AG04450 (cell line): ENCODE results near the gene RBM46. TPM values are rescaled to one million over a fixed set of nuclear protein-coding genes. Genes with fewer than 3 reads are reported as not detected.

Experiments used
- CTCF ChIA-PET: fragments of 300-600, 350-600 bp; formaldehyde crosslinking; extraction: SDS; loops from one replicate; lab custom pipeline; 2022; ENCODE audit warnings: antibody characterized with exemption, inconsistent platforms; lab: Charles Lee
- POLR2A ChIA-PET: fragments of 350-600 bp; formaldehyde crosslinking; extraction: SDS; loops from one replicate; lab custom pipeline; 2021; ENCODE audit warnings: antibody characterized with exemption, inconsistent platforms; lab: Yijun Ruan, JAX
- DNase-seq: peaks from one replicate; pipeline ENCODE4 v3.0.0-alpha.2; 2011; ENCODE audit warnings: low read depth, low spot score
- H3K27ac ChIP-seq: one replicate; pipeline ENCODE4 v1.5.1; 2012; ENCODE audit warnings: low read depth, low read length, control low read depth
- H3K27me3 ChIP-seq: one replicate; pipeline ENCODE4 v1.6.0; 2012; ENCODE audit warnings: low read length; ENCODE audit not compliant: control insufficient read depth, insufficient read depth
- H3K4me3 ChIP-seq: 2 replicates; pipeline ENCODE4 v1.5.1; 2011; ENCODE audit warnings: mild to moderate bottlenecking, low read depth, low read length, control low read depth
- H3K9me3 ChIP-seq: 2 replicates; pipeline ENCODE4 v1.5.1; 2012; ENCODE audit warnings: low read length; ENCODE audit not compliant: control insufficient read depth, insufficient read depth
- CTCF ChIP-seq: IDR thresholded peaks from 2 replicates; pipeline ENCODE4 v1.5.1; 2011; ENCODE audit warnings: low read depth, low read length, control low read depth, inconsistent platforms
- polyA plus RNA-seq: library from polyadenylated mRNA; depleted of rRNA; stranded (reverse); fragments of >200 nt; gene quantifications from 2 replicates; pipeline ENCODE4 v1.2.3, GENCODE V29; 2011

The RBM46 gene
- polyA plus RNA-seq, 1 experiment: not detected

DNA sequence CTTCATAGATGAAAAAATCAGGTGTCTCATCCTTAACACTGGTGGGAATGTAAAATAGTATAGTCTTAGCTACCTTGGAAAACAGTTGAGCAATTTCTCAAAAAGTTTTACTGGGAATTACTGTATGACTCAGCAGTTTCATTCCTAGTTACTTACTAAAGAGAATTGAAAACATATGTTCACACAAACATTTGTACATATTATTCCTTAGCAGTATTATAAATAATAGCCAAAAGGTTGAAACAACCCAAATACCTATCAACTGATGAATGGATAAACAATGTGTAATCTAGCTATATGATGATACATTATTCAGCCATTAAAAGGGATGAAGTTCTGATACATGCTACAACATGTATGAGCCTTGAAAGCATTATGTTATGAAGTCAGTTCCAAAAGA lies 41.7 kb downstream of the RBM46 start:
- ChIA-PET POLR2A (no interaction called here), CTCF (interaction anchor here (0.6 to 3.2 kb wide), 3 partner anchors 16 to 446 kb away, joined by 3 to 18 read pairs (median 4); no protein-coding TSS in a partner anchor)
- DNase-seq: peak; percentile 32
- H3K27ac ChIP-seq: no peak overlapping the region
- no peaks in the 10 kb centered on the region for H3K9me3 ChIP-seq
- no peak for TF ChIP-seq CTCF
- no peaks in the 10 kb centered on the region for H3K27me3 ChIP-seq
- no peak overlapping the region for H3K4me3 ChIP-seq

- H3K4me3 ChIP-seq: no peak overlapping the region
- no peak overlapping the region for H3K27ac ChIP-seq
- POLR2A ChIA-PET: no interaction called here
- H3K9me3 ChIP-seq: peaks cover 3% of the 10 kb centered on the region; the same call in 1 of the 2 replicates
- CTCF ChIA-PET: no interaction called here
- no peaks in the 10 kb centered on the region for H3K27me3 ChIP-seq
- no peak for DNase-seq
- no peak for TF ChIP-seq CTCF
These were observed 55.0 kb downstream of the RBM46 start for GRCh38 chr4:154836030-154836429.

DNA sequence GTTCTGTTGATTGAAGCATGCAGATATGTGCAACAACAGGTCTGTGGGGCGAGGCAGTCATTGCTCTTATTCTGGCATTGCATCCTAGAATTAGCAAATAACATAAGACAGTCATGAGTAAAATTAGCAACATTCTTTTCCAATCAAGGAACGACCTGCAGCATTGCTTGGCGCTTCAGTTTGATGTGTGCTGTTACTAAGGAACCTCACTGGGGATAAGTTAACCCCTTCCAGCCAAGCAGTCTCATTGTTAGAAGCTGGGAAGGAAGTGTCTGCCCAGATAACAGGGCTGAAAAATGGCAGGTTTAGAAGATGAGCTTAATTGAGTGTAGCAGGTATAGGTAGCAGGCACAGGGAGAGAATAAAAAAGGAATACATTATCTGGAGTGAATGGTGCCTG lies 55.4 kb downstream of the RBM46 start:
- H3K27ac ChIP-seq: no peak overlapping the region
- H3K9me3 ChIP-seq: peaks cover 3% of the 10 kb centered on the region; the same call in 1 of the 2 replicates
- no peak for DNase-seq
- no peaks in the 10 kb centered on the region for H3K27me3 ChIP-seq
- ChIA-PET CTCF (no interaction called here), POLR2A (no interaction called here)
- no peak overlapping the region for H3K4me3 ChIP-seq
- TF ChIP-seq CTCF: no peak

DNA sequence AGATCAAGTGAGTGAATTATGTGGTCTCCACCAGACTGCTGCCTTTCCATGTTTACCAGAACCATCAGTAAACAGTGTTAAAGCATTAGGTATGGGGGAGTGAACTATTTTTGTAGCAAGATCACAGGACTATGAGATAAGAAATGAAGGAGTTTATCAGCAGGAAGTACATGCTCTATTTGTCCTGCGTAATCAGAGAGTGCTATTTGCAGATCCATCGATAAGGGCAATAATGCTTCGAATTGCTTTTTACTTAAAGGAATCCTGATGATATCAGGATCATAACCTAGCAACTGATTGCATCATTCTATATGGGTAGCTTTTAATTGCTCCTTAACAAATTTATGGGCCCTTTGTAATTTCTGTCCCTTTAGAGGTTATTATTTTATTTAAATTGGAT lies 57.1 kb downstream of the RBM46 start:
- DNase-seq: no peak
- H3K27ac ChIP-seq: no peak overlapping the region
- CTCF ChIA-PET: no interaction called here
- POLR2A ChIA-PET: no interaction called here
- TF ChIP-seq CTCF: no peak
- no peak overlapping the region for H3K4me3 ChIP-seq
- H3K9me3 ChIP-seq: peaks cover 3% of the 10 kb centered on the region; the same call in 1 of the 2 replicates
- H3K27me3 ChIP-seq: no peaks in the 10 kb centered on the region

DNA sequence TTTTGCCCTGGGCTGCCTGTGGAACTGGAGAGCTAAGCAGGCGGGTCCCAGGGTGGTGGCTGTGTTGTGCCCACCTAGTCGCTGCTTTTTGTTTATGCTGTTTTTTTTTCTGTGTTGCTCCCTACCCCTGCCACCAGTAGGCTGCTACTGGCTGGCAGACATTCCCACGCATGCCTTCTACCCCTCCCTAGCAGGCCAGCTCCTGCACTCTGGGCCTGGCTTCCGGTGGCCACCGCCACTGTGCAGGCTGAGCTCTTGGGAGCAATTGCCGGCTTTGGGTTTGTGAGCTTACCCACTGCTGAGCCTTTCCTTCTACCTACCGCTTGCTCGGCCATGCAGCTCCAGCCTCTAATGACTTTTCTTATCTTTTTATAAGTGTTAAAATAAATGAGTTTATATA lies 57.6 kb downstream of the RBM46 start:
- ChIA-PET CTCF (no interaction called here), POLR2A (no interaction called here)
- DNase-seq: no peak
- Histone ChIP-seq H3K4me3 (no peak overlapping the region), H3K9me3 (peaks cover 3% of the 10 kb centered on the region; the same call in 1 of the 2 replicates), H3K27ac (no peak overlapping the region), H3K27me3 (no peaks in the 10 kb centered on the region)
- no peak for TF ChIP-seq CTCF
